Cardiac fibroblast (primary cell): ENCODE measurements around the gene SSC4D.
"Not testable (repeated sequence)": the region's sequence is repeated elsewhere in the genome, so short reads cannot be mapped to it uniquely, and the experiment has no call there.

Source experiments
- DNase-seq, 2 donors: peaks; one replicate each; pipeline versions ENCODE4 v3.0.0 to v3.0.0-alpha.2; 2010; ENCODE audit warnings: low read depth in 2 of 2
- H3K4me3 ChIP-seq, 2 donors: replicated peaks in 1 of 2; 1 replicate in 1 of 2; 2 replicates in 1 of 2; pipeline ENCODE4 v1.5.1; 2011; ENCODE audit warnings: low read depth in 2 of 2, low read length in 2 of 2, mild to moderate bottlenecking in 2 of 2, moderate library complexity in 1 of 2
- TF ChIP-seq, protein P1 (sequence below): IDR thresholded peaks from one replicate; pipeline ENCODE4 v1.5.1; 2011; ENCODE audit warnings: low read depth, mild to moderate bottlenecking, low read length, inconsistent platforms

The SSC4D gene

DNA sequence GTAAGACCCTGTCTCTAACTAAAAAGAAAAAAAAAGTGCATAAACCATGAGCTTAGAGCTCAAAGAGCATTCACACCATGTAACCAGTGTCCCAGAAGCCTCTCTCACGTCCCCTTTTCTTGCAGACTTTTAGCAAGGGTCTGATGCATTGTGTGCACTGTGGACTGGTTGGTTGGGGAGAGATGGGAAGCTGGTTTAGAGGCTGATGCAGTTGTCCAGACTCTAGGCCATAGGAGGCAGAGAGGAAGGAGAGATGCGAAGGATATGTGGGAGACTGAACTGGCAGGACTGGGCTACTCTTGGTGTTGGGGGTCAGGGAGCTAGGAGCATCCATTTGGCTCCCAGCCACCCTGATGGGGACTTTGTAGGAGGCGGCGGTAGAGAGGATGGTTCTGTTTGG, 1.8 kb downstream of the SSC4D start:
- no peak overlapping the region for H3K4me3 ChIP-seq
- TF ChIP-seq, protein P1, sequence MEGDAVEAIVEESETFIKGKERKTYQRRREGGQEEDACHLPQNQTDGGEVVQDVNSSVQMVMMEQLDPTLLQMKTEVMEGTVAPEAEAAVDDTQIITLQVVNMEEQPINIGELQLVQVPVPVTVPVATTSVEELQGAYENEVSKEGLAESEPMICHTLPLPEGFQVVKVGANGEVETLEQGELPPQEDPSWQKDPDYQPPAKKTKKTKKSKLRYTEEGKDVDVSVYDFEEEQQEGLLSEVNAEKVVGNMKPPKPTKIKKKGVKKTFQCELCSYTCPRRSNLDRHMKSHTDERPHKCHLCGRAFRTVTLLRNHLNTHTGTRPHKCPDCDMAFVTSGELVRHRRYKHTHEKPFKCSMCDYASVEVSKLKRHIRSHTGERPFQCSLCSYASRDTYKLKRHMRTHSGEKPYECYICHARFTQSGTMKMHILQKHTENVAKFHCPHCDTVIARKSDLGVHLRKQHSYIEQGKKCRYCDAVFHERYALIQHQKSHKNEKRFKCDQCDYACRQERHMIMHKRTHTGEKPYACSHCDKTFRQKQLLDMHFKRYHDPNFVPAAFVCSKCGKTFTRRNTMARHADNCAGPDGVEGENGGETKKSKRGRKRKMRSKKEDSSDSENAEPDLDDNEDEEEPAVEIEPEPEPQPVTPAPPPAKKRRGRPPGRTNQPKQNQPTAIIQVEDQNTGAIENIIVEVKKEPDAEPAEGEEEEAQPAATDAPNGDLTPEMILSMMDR, result no peak
- no peak for DNase-seq

DNA sequence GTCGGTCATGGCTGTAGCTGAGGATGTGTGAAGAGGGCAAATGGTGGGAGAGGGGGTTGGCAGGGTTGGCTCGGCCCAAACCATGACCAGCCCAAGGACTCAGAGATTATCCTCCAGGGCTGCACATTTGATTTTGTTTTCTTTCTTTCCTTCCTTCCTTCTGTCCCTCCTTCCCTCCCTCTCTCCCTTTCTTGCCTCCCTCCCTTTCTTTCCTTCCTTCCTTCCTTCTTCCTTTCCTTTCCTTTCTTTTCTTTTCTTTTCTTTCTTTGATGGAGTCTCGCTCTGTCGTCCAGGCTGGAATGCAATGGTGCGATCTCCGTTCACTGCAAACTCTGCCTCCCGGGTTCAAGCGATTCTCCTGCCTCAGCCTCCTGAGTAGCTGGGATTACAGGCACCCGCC, 3.8 kb downstream of the SSC4D start:
- DNase-seq, result no peak
- TF ChIP-seq, protein P1, result no peak
- H3K4me3 ChIP-seq, result no peak overlapping the region

GRCh38 chr7:76403780-76404494, 5.6 kb downstream of the SSC4D start:
- TF ChIP-seq, protein P1, result no peak
- DNase-seq, result no peak
- H3K4me3 ChIP-seq, result no peak overlapping the region

DNA sequence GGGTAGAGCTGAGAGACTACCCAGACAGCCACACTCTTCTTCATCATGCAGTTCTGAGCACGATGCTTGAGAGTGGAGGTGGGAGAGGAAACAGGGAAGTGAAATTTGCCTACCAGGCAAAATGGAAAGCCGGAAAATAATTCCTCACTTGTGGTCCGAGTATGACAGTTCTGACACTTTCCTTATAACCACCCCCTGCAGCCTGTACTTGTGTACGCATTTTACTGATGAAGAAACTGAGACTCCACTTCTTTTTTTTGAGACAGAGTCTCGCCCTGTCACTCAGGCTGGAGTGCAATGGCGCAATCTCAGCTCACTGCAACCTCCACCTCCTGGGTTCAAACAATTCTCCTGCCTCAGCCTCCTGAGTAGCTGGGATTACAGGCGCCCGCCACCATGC, 6.4 kb downstream of the SSC4D start:
- H3K4me3 ChIP-seq, DNase-seq: not testable (repeated sequence)

- no peak for DNase-seq
- no peak overlapping the region for H3K4me3 ChIP-seq
- TF ChIP-seq, protein P1, result no peak
Observed at GRCh38 chr7:76400248-76400647, 9.2 kb downstream of the SSC4D start.

GRCh38 chr7:76397409-76398183, 11.9 kb downstream of the SSC4D start:
- DNase-seq, result peak; percentile 59 to 66
- H3K4me3 ChIP-seq, result peak overlapping the region; percentile 45 to 54
- TF ChIP-seq, protein P1, result no peak

- H3K4me3 ChIP-seq, result peak overlapping the region in 1 of 2 donors; percentile 54
- DNase-seq, result no peak
- TF ChIP-seq, protein P1, result no peak
Observed at GRCh38 chr7:76396864-76397263, 12.6 kb downstream of the SSC4D start.
